Measurements from ENCODE around the gene TOX2. TPM values are rescaled to one million over a fixed set of nuclear protein-coding genes. Genes with fewer than 3 reads are reported as not detected.
A peak's percentile ranks its signal among the peaks of the same experiment; 100 is the strongest.

The TOX2 gene
- polyA plus RNA-seq (2012; ENCODE audit: low read depth, missing spikeins), result 41.6 TPM

GRCh38 chr20:43914311-43915210 lies at the start of gene TOX2:
TOX2 (plus strand) TSS chr20:43914852; CDS start chr20:43914892, 40 bp downstream.
- DNase-seq (ENCODE audit: insufficient read length, low spot score) (peak; percentile 70), FAIRE-seq (peak; percentile 40)
- TF ChIP-seq PAX5 (IDR thresholded peaks at IDR 0.05; ENCODE audit: insufficient read depth, low read length, severe bottlenecking) (no peak), TAF1 (IDR thresholded peaks at IDR 0.05; ENCODE audit: low read depth, low read length) (no peak), SPI1 (IDR thresholded peaks at IDR 0.05; ENCODE audit: low read depth, low read length) (no peak), POLR2AphosphoS5 (IDR thresholded peaks at IDR 0.05; ENCODE audit: low read depth, low read length) (no peak), POU2F2 (IDR thresholded peaks at IDR 0.05; ENCODE audit: low read depth, low read length) (no peak), POLR2A (IDR thresholded peaks at IDR 0.05; ENCODE audit: low read depth, low read length) (no peak)

GRCh38 chr20:43868091-43868490 lies 46.6 kb upstream of the TOX2 start:
- no peak for TF ChIP-seq POLR2A (IDR thresholded peaks at IDR 0.05; ENCODE audit: low read depth, low read length)
- no peak for TF ChIP-seq TAF1 (IDR thresholded peaks at IDR 0.05; ENCODE audit: low read depth, low read length)
- TF ChIP-seq PAX5 (IDR thresholded peaks at IDR 0.05; ENCODE audit: insufficient read depth, low read length, severe bottlenecking), result no peak
- no peak for TF ChIP-seq SPI1 (IDR thresholded peaks at IDR 0.05; ENCODE audit: low read depth, low read length)
- no peak for TF ChIP-seq POLR2AphosphoS5 (IDR thresholded peaks at IDR 0.05; ENCODE audit: low read depth, low read length)
- TF ChIP-seq POU2F2 (IDR thresholded peaks at IDR 0.05; ENCODE audit: low read depth, low read length), result no peak
- no peak for DNase-seq (ENCODE audit: insufficient read length, low spot score)
- FAIRE-seq, result no peak

- FAIRE-seq, result no peak
- no peak for TF ChIP-seq TAF1 (IDR thresholded peaks at IDR 0.05; ENCODE audit: low read depth, low read length)
- no peak for TF ChIP-seq POU2F2 (IDR thresholded peaks at IDR 0.05; ENCODE audit: low read depth, low read length)
- TF ChIP-seq POLR2AphosphoS5 (IDR thresholded peaks at IDR 0.05; ENCODE audit: low read depth, low read length), result no peak
- TF ChIP-seq POLR2A (IDR thresholded peaks at IDR 0.05; ENCODE audit: low read depth, low read length), result no peak
- TF ChIP-seq SPI1 (IDR thresholded peaks at IDR 0.05; ENCODE audit: low read depth, low read length), result no peak
- no peak for TF ChIP-seq PAX5 (IDR thresholded peaks at IDR 0.05; ENCODE audit: insufficient read depth, low read length, severe bottlenecking)
- no peak for DNase-seq (ENCODE audit: insufficient read length, low spot score)
Measured at GRCh38 chr20:43870484-43870883, 44.2 kb upstream of the TOX2 start.

GRCh38 chr20:43878776-43879175 lies 35.9 kb upstream of the TOX2 start:
- no peak for DNase-seq (ENCODE audit: insufficient read length, low spot score)
- TF ChIP-seq SPI1 (IDR thresholded peaks at IDR 0.05; ENCODE audit: low read depth, low read length) (no peak), POLR2AphosphoS5 (IDR thresholded peaks at IDR 0.05; ENCODE audit: low read depth, low read length) (no peak), PAX5 (IDR thresholded peaks at IDR 0.05; ENCODE audit: insufficient read depth, low read length, severe bottlenecking) (no peak), POLR2A (IDR thresholded peaks at IDR 0.05; ENCODE audit: low read depth, low read length) (no peak), POU2F2 (IDR thresholded peaks at IDR 0.05; ENCODE audit: low read depth, low read length) (no peak), TAF1 (IDR thresholded peaks at IDR 0.05; ENCODE audit: low read depth, low read length) (no peak)
- no peak for FAIRE-seq

GRCh38 chr20:43893930-43894329 lies 20.7 kb upstream of the TOX2 start:
- FAIRE-seq (no peak), DNase-seq (ENCODE audit: insufficient read length, low spot score) (no peak)
- no peak for TF ChIP-seq TAF1 (IDR thresholded peaks at IDR 0.05; ENCODE audit: low read depth, low read length)
- no peak for TF ChIP-seq POLR2A (IDR thresholded peaks at IDR 0.05; ENCODE audit: low read depth, low read length)
- TF ChIP-seq PAX5 (IDR thresholded peaks at IDR 0.05; ENCODE audit: insufficient read depth, low read length, severe bottlenecking), result no peak
- no peak for TF ChIP-seq SPI1 (IDR thresholded peaks at IDR 0.05; ENCODE audit: low read depth, low read length)
- TF ChIP-seq POU2F2 (IDR thresholded peaks at IDR 0.05; ENCODE audit: low read depth, low read length), result no peak
- no peak for TF ChIP-seq POLR2AphosphoS5 (IDR thresholded peaks at IDR 0.05; ENCODE audit: low read depth, low read length)

GRCh38 chr20:43894491-43894890 lies 20.2 kb upstream of the TOX2 start:
- no peak for FAIRE-seq
- TF ChIP-seq PAX5 (IDR thresholded peaks at IDR 0.05; ENCODE audit: insufficient read depth, low read length, severe bottlenecking) (no peak), TAF1 (IDR thresholded peaks at IDR 0.05; ENCODE audit: low read depth, low read length) (no peak), POU2F2 (IDR thresholded peaks at IDR 0.05; ENCODE audit: low read depth, low read length) (no peak), POLR2AphosphoS5 (IDR thresholded peaks at IDR 0.05; ENCODE audit: low read depth, low read length) (no peak), SPI1 (IDR thresholded peaks at IDR 0.05; ENCODE audit: low read depth, low read length) (no peak), POLR2A (IDR thresholded peaks at IDR 0.05; ENCODE audit: low read depth, low read length) (no peak)
- DNase-seq (ENCODE audit: insufficient read length, low spot score), result no peak

GRCh38 chr20:43895235-43895634 lies 19.4 kb upstream of the TOX2 start:
- TF ChIP-seq POLR2AphosphoS5 (IDR thresholded peaks at IDR 0.05; ENCODE audit: low read depth, low read length), result no peak
- TF ChIP-seq POLR2A (IDR thresholded peaks at IDR 0.05; ENCODE audit: low read depth, low read length), result no peak
- TF ChIP-seq SPI1 (IDR thresholded peaks at IDR 0.05; ENCODE audit: low read depth, low read length), result no peak
- TF ChIP-seq POU2F2 (IDR thresholded peaks at IDR 0.05; ENCODE audit: low read depth, low read length), result no peak
- no peak for TF ChIP-seq PAX5 (IDR thresholded peaks at IDR 0.05; ENCODE audit: insufficient read depth, low read length, severe bottlenecking)
- TF ChIP-seq TAF1 (IDR thresholded peaks at IDR 0.05; ENCODE audit: low read depth, low read length), result no peak
- FAIRE-seq (no peak), DNase-seq (ENCODE audit: insufficient read length, low spot score) (no peak)

GRCh38 chr20:43899274-43900120 lies 15.2 kb upstream of the TOX2 start:
- DNase-seq (ENCODE audit: insufficient read length, low spot score), result no peak
- FAIRE-seq, result no peak

GRCh38 chr20:43900121-43900466 lies 14.6 kb upstream of the TOX2 start:
- FAIRE-seq (no peak), DNase-seq (ENCODE audit: insufficient read length, low spot score) (no peak)
- TF ChIP-seq TAF1 (IDR thresholded peaks at IDR 0.05; ENCODE audit: low read depth, low read length), result no peak
- TF ChIP-seq POLR2A (IDR thresholded peaks at IDR 0.05; ENCODE audit: low read depth, low read length), result no peak
- TF ChIP-seq POU2F2 (IDR thresholded peaks at IDR 0.05; ENCODE audit: low read depth, low read length), result no peak
- TF ChIP-seq SPI1 (IDR thresholded peaks at IDR 0.05; ENCODE audit: low read depth, low read length), result no peak
- TF ChIP-seq POLR2AphosphoS5 (IDR thresholded peaks at IDR 0.05; ENCODE audit: low read depth, low read length), result no peak
- TF ChIP-seq PAX5 (IDR thresholded peaks at IDR 0.05; ENCODE audit: insufficient read depth, low read length, severe bottlenecking), result no peak

More at GRCh38 chr20:43899274-43900120, 15.2 kb upstream of the TOX2 start:
- TF ChIP-seq PAX5 (IDR thresholded peaks at IDR 0.05; ENCODE audit: insufficient read depth, low read length, severe bottlenecking) (no peak), POLR2AphosphoS5 (IDR thresholded peaks at IDR 0.05; ENCODE audit: low read depth, low read length) (no peak)

All from GM12891 (cell line).